HG02970 (cell line): ENCODE measurements around the gene PCDHGB7.
"Not testable (repeated sequence)": the region's sequence is repeated elsewhere in the genome, so short reads cannot be mapped to it uniquely, and the experiment has no call there.

Source experiments
- ATAC-seq: cut with Tn5 transposase; IDR thresholded peaks from one replicate; pipeline ENCODE4 v1.9.1; 2021; ENCODE audit warnings: mild to moderate bottlenecking, moderate library complexity, moderate number of reproducible peaks; ENCODE audit not compliant: unreplicated experiment, low FRiP score

PCDHGB7 gene

DNA sequence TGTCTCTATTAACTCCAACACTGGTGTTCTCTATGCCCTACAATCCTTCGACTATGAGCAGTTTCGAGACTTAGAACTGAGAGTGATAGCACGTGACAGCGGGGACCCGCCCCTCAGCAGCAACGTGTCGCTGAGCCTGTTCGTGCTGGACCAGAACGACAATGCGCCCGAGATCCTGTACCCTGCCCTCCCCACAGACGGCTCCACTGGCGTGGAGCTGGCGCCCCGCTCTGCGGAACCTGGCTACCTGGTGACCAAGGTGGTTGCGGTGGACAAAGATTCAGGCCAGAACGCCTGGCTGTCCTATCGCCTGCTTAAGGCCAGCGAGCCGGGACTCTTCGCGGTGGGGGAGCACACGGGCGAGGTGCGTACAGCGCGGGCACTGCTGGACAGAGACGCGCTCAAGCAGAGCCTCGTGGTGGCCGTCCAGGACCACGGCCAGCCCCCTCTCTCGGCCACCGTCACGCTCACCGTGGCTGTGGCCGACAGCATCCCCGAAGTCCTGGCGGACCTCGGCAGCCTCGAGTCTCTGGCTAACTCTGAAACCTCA lies 5.3 kb downstream of the PCDHGB7 start:
- ATAC-seq, result no peak

DNA sequence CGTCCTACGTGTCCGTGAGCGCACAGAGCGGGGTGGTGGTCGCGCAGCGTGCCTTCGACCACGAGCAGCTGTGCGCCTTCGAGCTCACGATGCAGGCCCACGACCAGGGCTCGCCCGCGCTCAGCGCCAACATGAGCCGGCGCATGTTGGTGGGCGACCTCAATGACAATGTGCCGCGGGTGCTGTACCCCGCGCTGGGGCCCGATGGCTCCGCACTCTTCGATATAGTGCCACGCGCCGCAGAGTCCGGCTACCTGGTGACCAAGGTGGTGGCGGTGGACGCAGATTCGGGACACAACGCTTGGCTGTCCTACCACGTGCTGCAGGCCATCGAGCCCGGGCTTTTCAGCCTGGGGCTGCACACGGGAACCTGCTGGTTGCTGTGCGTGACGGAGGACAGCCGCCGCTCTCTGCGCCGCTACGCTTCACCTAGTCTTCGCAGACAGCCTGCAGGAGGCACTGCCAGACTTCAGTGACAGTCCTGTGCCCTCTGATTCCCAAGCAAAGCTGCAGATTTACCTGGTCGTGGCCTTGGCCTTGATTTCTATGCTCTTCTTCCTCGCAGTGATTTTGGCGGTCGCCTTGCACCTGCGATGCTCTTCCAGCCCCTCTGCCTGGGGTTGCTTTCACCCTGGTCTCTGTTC lies 10.4 kb downstream of the PCDHGB7 start:
- ATAC-seq, result no peak

DNA sequence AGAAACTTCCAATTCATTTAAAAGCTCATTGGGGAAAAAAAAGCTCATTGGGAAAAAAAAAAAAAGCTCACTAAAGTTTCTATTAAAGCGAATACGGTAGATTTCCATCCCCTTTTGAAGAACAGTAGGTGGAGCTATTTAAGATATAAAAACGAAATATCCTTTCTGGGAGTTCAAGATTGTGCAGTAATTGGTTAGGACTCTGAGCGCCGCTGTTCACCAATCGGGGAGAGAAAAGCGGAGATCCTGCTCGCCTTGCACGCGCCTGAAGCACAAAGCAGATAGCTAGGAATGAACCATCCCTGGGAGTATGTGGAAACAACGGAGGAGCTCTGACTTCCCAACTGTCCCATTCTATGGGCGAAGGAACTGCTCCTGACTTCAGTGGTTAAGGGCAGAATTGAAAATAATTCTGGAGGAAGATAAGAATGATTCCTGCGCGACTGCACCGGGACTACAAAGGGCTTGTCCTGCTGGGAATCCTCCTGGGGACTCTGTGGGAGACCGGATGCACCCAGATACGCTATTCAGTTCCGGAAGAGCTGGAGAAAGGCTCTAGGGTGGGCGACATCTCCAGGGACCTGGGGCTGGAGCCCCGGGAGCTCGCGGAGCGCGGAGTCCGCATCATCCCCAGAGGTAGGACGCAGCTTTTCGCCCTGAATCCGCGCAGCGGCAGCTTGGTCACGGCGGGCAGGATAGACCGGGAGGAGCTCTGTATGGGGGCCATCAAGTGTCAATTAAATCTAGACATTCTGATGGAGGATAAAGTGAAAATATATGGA lies 13.0 kb downstream of the PCDHGB7 start, which contains the start of gene PCDHGA12:
Gene PCDHGA12 (plus strand): TSS at position 176 of the 782 bp plus-strand sequence. CDS start 253 bp downstream, at position 429.
- ATAC-seq, result no peak

DNA sequence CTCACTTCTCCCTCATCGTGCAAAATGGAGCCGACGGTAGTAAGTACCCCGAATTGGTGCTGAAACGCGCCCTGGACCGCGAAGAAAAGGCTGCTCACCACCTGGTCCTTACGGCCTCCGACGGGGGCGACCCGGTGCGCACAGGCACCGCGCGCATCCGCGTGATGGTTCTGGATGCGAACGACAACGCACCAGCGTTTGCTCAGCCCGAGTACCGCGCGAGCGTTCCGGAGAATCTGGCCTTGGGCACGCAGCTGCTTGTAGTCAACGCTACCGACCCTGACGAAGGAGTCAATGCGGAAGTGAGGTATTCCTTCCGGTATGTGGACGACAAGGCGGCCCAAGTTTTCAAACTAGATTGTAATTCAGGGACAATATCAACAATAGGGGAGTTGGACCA lies 13.8 kb downstream of the PCDHGB7 start:
- ATAC-seq, result no peak

DNA sequence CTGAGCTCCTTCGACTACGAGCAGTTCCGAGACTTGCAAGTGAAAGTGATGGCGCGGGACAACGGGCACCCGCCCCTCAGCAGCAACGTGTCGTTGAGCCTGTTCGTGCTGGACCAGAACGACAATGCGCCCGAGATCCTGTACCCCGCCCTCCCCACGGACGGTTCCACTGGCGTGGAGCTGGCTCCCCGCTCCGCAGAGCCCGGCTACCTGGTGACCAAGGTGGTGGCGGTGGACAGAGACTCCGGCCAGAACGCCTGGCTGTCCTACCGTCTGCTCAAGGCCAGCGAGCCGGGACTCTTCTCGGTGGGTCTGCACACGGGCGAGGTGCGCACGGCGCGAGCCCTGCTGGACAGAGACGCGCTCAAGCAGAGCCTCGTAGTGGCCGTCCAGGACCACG lies 14.8 kb downstream of the PCDHGB7 start:
- ATAC-seq, result not testable (repeated sequence)

DNA sequence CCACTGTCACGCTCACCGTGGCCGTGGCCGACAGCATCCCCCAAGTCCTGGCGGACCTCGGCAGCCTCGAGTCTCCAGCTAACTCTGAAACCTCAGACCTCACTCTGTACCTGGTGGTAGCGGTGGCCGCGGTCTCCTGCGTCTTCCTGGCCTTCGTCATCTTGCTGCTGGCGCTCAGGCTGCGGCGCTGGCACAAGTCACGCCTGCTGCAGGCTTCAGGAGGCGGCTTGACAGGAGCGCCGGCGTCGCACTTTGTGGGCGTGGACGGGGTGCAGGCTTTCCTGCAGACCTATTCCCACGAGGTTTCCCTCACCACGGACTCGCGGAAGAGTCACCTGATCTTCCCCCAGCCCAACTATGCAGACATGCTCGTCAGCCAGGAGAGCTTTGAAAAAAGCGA lies 15.2 kb downstream of the PCDHGB7 start:
- ATAC-seq, result not testable (repeated sequence)

DNA sequence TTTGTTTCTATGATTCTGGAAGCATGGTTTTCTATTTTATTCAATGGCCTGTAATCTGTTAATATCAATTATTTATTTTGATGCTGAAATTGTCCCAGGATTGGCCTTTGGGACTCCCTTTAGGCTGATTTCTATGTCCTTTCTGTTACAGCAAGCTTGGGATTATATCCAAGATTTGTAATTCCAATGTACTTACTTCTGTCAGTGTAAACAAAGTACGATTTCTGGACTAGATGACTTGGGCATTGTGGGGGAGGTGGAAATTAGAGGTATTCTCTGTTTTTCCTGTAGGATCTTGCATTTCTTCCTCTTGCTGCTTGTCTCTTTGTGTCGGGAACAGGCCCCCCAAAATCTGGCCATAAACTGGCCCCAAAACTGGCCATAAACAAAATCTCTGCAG lies 16.5 kb downstream of the PCDHGB7 start:
- ATAC-seq, result no peak

DNA sequence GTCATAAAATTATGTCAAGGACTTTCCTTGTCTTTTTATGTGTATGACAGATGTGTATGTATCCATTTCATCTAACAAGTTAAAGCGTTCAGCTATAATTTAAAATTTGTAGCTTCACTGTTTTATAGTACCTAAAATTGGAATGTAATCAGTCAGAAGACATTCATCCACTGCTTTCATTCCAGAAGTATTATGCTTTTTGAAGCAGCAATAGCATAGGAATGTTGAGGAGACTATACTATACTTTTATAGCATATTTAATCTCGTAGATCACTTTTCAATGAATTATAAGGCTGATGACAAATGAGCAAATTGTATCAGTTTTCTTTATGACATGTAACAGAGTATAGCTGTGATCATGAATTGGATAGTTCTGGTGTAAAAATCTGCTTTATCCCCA lies 19.7 kb downstream of the PCDHGB7 start:
- no peak for ATAC-seq

DNA sequence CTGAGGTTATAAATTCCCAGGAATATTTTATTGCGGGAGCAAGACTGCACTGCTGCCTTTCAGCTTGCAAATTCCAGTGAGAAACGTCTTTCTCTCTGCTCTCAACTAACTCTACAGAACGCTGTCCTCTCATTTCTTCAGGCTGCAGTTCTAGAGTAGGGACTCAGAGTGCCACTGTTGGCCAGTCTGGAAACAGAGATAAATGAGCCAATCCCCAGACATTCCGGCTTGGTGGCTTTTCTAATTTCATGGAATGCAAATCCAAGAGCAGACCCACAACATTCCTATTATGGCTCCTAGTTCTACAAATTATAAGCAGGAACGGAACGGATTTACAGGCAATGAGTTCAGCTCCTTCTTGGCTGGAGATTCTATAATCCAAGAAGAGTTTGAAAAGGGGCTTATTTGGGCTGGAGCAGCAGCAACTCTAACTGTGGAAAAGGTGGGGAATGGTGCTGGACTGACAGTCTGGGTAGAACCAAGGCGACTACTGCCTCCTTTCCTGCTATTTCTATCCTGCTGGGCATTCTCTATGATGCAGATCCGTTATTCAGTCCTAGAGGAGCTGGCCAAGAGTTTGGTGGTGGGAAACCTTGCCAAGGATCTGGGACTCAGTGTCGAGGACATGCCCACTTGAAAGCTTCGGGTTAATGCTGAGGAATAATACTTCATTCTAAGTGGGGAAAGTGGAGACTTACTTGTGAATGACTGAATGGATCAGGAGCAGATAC lies 22.1 kb downstream of the PCDHGB7 start:
- no peak for ATAC-seq

DNA sequence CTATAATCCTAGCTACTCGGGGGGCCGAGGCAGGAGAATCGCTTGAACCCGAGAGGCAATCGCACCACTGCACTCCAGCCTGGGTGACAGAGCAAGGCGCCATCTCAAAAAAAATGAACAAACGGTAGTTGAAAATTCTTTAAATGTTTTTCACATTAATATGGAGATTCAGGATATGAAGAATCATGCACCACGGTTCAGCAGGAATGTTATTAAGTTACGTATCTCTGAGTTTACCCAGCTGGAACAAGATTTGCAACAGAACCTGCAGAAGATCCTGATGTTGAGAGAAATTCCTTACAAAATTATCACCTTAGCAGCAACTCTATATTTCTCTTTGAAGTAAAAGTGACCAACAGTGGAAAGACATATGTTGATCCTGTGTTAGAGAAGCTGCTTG lies 22.9 kb downstream of the PCDHGB7 start:
- ATAC-seq, result no peak

DNA sequence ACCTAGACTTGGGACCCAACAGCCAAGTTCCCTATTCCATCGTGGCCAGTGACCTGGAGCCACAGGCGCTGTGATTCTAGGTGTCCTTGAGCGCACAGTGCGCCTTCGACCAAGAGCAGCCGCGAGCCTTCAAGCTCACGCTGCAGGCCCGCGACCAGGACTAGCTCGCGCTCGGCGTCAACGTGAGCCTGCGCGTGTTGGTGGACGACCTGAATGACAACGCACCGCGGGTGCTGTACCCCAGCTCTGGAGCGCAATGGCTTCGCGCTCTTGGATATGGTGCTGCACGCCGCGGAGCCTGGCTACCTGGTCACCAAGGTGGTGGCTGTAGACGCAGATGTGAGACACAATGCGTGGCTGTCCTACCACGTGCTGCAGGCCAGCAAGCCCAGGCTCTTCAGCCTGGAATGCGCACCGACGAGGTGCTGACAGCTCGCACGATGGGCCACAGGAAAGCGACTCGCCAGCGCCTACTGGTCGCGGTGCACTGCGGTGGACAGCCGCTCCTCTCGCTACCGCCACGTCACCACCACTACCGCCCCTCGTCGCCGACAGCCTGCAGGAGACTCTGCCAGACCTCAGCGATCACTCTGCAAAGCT lies 24.2 kb downstream of the PCDHGB7 start:
- ATAC-seq, result no peak

DNA sequence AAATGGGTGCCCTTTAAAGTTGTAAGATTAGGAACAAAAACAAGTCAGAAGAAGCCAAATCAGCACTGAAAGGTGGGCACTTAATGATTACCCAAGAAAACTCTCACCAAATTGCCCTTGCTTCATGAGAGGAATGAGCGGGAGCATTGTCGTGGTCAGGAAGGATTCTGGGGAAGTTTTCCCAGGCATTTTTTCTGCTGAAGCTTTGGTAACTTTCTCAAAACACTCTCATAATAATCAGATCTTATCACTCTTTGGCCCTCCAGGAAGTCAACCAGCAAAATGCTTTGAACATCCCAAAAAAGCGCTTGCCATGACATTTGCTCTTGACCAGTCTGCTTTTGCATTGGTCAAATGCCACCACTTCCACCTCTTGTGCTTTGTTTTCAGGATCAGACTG lies 47.9 kb downstream of the PCDHGB7 start:
- no peak for ATAC-seq
